NCI-H524 treated with DMSO at 0.1 percent for 48 hours (cell line): ENCODE results near the gene CHST13.

Source experiments
- DNase-seq: peaks from one replicate; lab custom pipeline; 2025; lab: John Stamatoyannopoulos, UW

CHST13 gene

GRCh38 chr3:126541628-126542339 lies 17.8 kb downstream of the CHST13 start:
- no peak for DNase-seq

GRCh38 chr3:126542340-126543241 lies 18.6 kb downstream of the CHST13 start:
- no peak for DNase-seq

- DNase-seq: no peak
Measured at GRCh38 chr3:126543457-126544061, 19.6 kb downstream of the CHST13 start.

- no peak for DNase-seq
Measured at GRCh38 chr3:126544596-126545281, 20.8 kb downstream of the CHST13 start.

- no peak for DNase-seq
Measured at GRCh38 chr3:126545544-126545943, 21.6 kb downstream of the CHST13 start.

GRCh38 chr3:126546013-126546412 lies 22.1 kb downstream of the CHST13 start:
- DNase-seq: no peak

- DNase-seq: no peak
Measured at GRCh38 chr3:126546549-126547239, 22.7 kb downstream of the CHST13 start.

GRCh38 chr3:126547721-126548120 lies 23.8 kb downstream of the CHST13 start:
- DNase-seq: no peak

GRCh38 chr3:126548556-126549466 lies 24.9 kb downstream of the CHST13 start:
- no peak for DNase-seq

- no peak for DNase-seq
Measured at GRCh38 chr3:126549861-126550487, 26.0 kb downstream of the CHST13 start.

- DNase-seq: no peak
Measured at GRCh38 chr3:126550488-126551051, 26.6 kb downstream of the CHST13 start.

- no peak for DNase-seq
Measured at GRCh38 chr3:126551121-126551838, 27.3 kb downstream of the CHST13 start.

GRCh38 chr3:126551839-126552687 lies 28.1 kb downstream of the CHST13 start:
- DNase-seq: no peak

- DNase-seq: no peak
Measured at GRCh38 chr3:126552688-126553283, 28.8 kb downstream of the CHST13 start.

- no peak for DNase-seq
Measured at GRCh38 chr3:126553284-126554084, 29.5 kb downstream of the CHST13 start.

- no peak for DNase-seq
Measured at GRCh38 chr3:126554560-126555525, 30.9 kb downstream of the CHST13 start.
